ENCODE results near the gene PTPRT.
"Not testable (repeated sequence)": the region's sequence is repeated elsewhere in the genome, so short reads cannot be mapped to it uniquely, and the experiment has no call there.

PTPRT gene

GRCh38 chr20:43186312-43186711 is 3.4 kb downstream of the PTPRT start:
- no peak for DNase-seq

DNA sequence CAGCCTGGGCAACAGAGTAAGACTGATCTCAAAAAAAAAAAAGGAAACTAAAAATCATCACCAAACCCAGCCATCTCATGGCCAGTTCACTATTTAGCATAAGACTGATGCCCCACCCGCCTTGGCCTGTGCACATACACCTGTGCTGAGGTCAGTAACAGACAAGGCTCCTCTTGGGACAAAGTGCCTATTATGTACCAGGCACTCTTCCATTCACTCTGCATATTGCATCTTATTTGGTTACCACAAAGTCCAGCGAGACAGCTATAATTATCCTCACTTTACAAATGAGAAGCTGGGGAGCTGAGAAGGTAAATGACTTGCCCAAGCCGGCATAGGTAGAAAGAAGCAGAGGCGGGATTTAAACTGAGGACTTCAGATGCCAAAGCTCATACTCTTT is 3.8 kb downstream of the PTPRT start:
- DNase-seq: no peak

DNA sequence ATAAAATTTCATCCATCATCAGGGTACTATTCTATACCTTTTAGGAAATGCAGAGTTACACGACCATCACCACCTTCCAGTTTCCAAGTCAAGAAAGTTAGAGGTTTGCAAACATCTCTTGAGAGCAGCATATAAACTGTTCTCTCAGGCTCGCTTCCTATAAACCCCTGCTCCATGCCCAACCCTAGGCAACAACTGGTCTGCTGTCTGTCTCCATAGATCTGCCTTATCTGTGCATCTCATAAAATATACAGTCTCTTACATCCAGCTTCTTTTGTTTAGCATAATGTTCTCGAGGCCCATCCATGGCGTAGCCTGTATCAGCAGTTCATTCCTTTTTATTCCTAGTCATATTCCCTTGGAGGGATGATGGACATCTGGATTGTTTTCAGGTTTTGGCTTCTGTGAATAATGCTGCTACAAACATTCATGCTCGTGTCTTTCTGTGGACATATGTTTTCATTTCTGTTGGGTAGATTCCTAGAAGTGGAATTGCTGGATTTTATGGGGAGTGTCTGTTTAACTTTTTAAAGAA is 6.1 kb downstream of the PTPRT start:
- no peak for DNase-seq

DNA sequence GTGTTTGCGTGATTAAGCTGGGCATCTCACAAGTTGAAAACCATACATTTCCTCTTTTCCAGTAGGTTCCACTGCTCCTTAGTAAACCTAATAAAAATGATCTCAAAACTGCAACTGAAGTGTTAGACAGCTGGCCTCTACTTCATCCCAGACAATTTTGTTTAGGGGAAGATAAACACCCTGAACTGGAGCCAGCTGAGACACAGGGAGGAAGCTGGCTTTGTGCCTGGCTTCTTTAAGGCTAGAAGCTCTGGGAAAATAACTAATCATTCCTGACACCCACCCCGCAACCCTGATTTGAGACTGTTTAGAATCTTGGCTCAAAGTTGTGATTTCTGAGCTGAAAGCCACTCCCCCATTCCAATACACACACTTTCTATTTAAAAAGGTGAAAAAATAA is 11.6 kb downstream of the PTPRT start:
- no peak for DNase-seq

GRCh38 chr20:43176726-43177125 is 13.0 kb downstream of the PTPRT start:
- DNase-seq: no peak

DNA sequence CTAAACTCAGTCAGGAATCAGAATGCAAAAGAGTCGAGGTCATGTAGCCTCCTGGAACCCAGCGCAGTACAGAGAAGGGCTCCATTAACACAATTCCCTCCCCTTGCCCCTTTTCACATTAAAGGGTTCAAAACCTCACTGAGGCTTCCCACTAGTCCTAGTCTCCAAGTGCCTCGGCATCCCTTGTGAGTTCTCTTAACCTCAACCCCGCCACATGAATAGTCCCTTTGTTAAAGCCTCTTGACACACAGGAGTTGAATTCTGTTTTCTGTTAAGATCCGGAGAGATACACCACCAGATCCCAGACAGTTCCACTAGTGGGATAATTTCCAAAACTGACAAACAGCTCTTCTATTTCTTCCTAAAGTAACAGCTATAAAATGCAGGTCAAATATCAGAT is 17.8 kb downstream of the PTPRT start:
- no peak for DNase-seq

DNA sequence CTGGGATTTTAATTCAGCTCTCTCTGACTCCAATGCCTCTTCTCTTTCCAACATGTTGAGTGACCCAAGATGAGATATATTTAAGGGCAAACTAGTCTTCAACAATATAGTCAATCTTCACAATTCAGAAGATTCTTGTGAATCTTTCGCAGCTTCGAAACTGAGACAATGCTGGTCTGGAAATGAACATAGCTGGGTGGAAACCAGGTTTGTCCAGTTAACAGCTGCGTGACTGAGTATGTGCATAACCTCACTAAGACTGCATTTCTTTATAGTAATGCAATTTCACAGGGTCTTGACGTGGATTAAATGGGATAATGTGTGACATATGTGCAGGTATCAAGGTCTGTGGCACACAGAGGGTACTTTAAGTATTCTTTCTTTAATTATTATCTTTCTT is 18.9 kb downstream of the PTPRT start:
- no peak for DNase-seq

DNA sequence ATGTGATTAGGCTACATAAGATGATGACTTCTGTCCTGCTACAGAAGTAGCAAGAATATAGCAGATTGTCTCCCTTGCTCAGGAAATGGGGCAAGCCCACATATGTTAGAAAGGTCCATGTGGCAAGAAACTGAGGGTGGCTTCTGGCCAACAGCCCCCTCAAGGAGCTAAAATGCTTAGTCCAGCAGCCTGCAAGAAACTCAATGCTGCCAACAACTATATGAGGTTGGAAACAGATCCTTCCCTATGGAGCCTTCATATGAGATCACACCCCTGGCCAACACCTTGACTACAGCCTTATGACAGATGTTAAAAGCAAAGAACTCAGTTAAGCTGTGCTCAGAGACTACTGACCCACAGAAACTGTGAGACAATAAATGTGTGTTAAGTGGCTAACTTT is 22.1 kb downstream of the PTPRT start:
- DNase-seq: no peak

GRCh38 chr20:43167021-43167420 is 22.7 kb downstream of the PTPRT start:
- no peak for DNase-seq

DNA sequence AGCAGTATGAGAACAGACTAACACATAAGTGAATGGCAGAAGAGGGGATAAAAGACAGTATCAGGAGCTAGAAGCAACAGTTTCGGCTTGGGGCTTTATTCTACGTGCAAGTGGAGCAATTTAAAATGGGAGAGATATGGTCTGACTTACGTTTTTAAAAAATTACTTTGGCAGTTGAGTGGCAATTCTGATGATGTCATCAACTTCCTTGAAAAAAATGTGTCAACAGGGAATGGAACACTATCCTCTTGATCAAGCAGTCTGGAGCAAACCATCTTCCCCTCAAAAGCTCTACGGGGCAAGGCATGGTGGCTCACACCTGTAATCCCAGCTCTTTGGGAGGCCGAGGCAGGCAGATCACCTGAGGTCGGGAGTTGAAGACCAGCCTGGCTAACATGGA is 24.1 kb downstream of the PTPRT start:
- DNase-seq: no peak

DNA sequence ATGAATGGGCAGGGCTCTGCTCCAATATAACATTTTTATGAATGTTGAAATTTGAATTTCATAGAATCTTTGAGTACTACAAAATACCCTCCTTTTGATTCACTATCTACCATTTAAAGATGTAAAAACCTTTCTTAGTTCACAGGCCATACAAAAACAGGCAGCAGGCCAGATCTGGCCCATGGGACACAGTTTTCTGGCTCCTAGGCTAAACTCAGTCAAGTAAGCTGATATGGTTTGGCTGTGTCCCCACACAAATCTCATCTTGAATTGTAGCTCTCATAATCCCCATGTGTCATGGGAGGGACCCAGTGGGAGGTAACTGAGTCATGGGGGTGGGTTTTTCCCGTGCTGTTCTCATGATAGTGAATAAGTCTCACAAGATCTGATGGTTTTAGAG is 25.0 kb downstream of the PTPRT start:
- not testable (repeated sequence) for DNase-seq

- DNase-seq: no peak
Observed at GRCh38 chr20:43161716-43162115, 28.0 kb downstream of the PTPRT start.

DNA sequence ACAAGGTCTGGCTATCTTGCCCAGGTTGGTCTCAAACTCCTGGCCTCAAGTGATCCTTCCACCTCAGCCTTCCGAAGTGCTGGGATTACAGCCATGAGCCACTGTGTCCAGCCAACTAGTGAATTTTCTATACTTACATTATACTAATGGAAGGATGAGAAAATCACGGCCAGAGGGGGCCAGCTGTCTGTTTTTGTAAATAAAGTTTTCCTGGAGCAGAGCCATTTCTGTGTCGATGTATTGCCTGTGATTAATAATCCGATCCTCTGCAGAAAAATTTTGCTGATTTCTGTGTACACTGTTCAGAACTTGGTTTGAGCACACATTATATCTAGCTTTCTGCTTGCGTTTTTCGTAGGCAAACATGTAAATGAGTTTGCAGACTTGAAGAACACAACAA is 28.8 kb downstream of the PTPRT start:
- DNase-seq: no peak

DNA sequence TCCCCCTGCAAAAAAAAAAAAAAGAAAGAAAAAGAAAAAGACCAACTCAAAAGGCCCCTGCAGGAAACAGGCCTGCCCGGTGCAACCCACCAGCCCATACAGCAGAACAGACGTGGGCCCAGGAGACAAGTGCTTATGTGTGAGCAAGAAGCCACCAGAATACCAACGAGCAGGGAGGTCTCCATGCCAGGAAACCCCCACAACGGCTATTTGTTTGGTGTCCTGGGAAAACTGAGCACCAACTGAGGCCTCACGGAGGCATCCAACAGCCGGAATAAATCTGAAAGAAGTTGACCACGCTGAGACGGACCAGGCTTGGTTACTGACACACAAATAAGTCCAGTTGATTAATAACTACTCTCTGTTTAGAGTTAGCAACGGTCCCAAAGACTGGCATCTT is 29.7 kb downstream of the PTPRT start:
- DNase-seq: no peak

- DNase-seq: no peak
Observed at GRCh38 chr20:43155366-43156100, 34.2 kb downstream of the PTPRT start.

DNA sequence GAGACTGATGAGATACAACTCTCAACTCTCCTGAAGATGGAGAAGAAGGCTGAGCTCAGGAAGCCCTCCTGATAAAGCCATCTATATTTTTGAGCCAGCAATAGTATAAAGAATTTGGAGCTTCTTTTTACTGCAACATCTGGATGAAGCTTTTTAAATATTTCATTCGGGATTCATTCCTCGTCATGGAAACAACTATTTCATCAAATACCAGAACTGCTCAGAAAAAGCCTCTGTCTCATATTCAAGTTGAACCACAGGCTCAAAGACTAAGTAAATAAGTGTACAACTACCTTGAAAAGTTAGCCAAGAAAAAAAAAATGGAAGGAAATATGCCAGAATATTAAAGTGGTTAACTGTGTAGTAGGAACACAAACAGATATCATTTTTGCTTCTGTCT is 37.8 kb downstream of the PTPRT start:
- no peak for DNase-seq

DNA sequence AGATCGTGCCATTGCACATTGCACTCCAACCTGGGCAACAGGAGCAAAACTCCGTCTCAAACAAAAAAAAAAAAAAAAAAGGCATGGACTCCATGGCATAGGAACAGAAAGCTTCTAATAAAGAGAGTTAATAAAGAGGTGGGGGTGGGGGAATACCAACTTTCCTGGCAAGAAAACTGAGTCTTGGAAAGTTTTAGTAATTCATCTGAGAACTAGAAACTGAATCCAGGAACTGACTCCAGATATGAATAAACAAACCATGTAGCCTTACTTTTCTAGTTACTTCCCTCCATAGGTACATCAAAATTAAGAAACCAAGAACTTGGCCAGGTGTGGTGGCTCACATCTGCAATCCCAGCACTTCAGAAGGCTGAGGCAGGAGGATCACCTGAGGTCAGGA is 38.5 kb downstream of the PTPRT start:
- no peak for DNase-seq

DNA sequence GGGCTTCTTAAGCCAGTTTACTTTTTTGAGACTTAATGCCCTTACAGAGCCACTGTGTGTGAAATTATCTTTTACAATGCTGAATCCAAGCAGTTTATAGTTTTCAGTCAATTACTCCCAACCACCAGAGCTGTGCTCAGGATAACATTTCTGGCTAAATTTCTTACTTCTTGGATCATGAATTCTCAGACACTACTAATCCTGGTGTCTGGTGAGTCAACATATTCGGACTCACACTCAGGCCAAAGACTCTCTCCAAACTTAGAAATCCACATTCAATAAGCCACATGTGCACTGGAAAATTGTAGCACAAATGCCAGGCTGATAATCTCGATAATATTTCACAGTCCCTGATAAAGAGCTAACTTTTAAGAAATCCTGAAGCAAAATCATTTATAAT is 49.0 kb downstream of the PTPRT start:
- DNase-seq: no peak

- no peak for DNase-seq
Observed at GRCh38 chr20:43138061-43138770, 51.5 kb downstream of the PTPRT start.

DNA sequence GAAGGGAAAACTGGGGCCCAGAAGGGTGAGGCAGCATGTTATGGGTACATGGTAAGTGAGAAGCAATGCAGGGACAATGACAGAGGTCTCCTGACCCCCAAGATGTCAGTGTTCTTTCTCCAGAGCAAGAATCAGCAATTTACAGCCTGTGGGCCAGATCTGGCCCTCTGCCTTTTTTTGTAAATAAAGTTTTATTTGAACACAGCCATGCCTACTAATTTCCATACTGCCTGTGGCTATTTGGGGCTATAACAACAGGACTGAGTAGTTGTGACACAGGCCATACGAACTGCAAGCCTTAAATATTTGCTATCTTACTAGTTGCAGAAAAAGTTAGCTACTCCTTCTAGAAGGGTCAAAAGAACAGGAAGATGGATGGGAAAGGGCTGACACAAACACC is 52.5 kb downstream of the PTPRT start:
- no peak for DNase-seq

- no peak for DNase-seq
Observed at GRCh38 chr20:43124241-43124640, 65.5 kb downstream of the PTPRT start.

GRCh38 chr20:43123180-43123579 is 66.5 kb downstream of the PTPRT start:
- no peak for DNase-seq

DNA sequence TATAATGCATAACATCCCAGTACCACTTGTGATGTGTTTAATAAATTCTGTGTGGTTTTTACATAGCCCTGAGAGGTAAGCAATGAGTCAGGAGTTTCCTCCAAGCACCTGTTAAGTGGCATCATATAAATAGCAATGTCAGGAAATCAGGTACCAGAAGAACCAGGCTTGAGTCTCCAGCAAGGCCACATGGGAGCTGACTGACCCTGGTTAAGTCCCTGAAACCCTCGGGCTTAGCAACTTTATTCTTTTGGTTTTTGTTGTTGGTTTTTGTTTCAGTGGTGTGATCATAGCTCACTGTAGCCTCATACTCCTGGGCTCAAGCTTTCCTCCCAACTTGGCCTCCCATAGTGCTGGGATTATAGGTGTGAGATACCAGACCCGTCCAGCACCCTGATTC is 70.0 kb downstream of the PTPRT start:
- DNase-seq: no peak

- no peak for DNase-seq
Observed at GRCh38 chr20:43102394-43102793, 87.3 kb downstream of the PTPRT start.

- no peak for DNase-seq
Observed at GRCh38 chr20:43096931-43097260, 92.8 kb downstream of the PTPRT start.
